Esophagus (tissue), 2 donors: ENCODE results near the gene GOLM1. TPM values are rescaled to one million over a fixed set of nuclear protein-coding genes. Genes with fewer than 3 reads are reported as not detected.

Experiments
- polyA plus RNA-seq, 2 donors: library from polyadenylated mRNA; stranded (reverse); fragments of 200-250 nt; gene quantifications; one replicate each; pipeline ENCODE4 v1.2.3, GENCODE V29; 2013
- donor health status: healthy with polysubstance abuse.
- donor health status: Bipolar disorder and iron deficiency.

The GOLM1 gene
- polyA plus RNA-seq, 2 donors = 1.4 to 1.6 TPM

Other genes with a start within 250 kb of the GOLM1 start
- gene NAA35, start 158.4 kb downstream of the GOLM1 start, polyA plus RNA-seq = 1 to 10 TPM; 4.0 to 9.5 TPM
- gene C9orf153, start 160.1 kb upstream of the GOLM1 start, polyA plus RNA-seq = under 1 TPM; 0.02 to 0.14 TPM
- 10 to 100 TPM in 1 of 2 donors, 1 to 10 TPM in 1; 8.0 to 14.6 TPM for gene ISCA1, start 183.0 kb upstream of the GOLM1 start, polyA plus RNA-seq